Mucosa of descending colon (tissue), 3 donors: ENCODE data around the gene WNT7B. TPM values are rescaled to one million over a fixed set of nuclear protein-coding genes. Genes with fewer than 3 reads are reported as not detected.

Experiments
- ATAC-seq: fragments of 200-7000 bp; cut with Tn5 transposase; one replicate; pipeline ENCODE4 v1.9.1; 2020; ENCODE audit warnings: mild to moderate bottlenecking, moderate library complexity
- DNase-seq, 3 donors: peaks; one replicate each; pipeline ENCODE4 v3.0.0-alpha.2; 2020
- H3K36me3 ChIP-seq: fragments of 200-600 bp; one replicate; pipeline ENCODE4 v1.8.0; 2021; ENCODE audit warnings: low read depth, mild to moderate bottlenecking
- H3K4me1 ChIP-seq: fragments of 200-600 bp; one replicate; pipeline ENCODE4 v1.8.0; 2021; ENCODE audit warnings: low read depth, mild to moderate bottlenecking
- H3K4me3 ChIP-seq: fragments of 200-600 bp; one replicate; pipeline ENCODE4 v1.8.0; 2021; ENCODE audit warnings: mild to moderate bottlenecking
- H3K9me3 ChIP-seq: fragments of 200-600 bp; one replicate; pipeline ENCODE4 v1.8.0; 2021; ENCODE audit warnings: mild to moderate bottlenecking
- intact Hi-C, 2 donors: fragments of 100-400 bp; cut with DNase I in 1 of 2; cut with micrococcal nuclease in 1 of 2; formaldehyde crosslinking; loops; one replicate each; pipeline versions ENCODE4 v1.11.0 to v1.11.1; 2022; cut with DNase I, micrococcal nuclease
- total RNA-seq, 3 donors: library from RNA; stranded (reverse); fragmentation: NEBNext Ultra II Directional in 2 of 3; extraction: Animal tissue kit (Norgen Biotek cat#: 25700) in 2 of 3; gene quantifications; one replicate each; pipeline versions ENCODE4 v1.2.1 to v1.2.4, GENCODE V29; 2021 to 2023
- TF ChIP-seq, protein P1 (sequence below): fragments of 200-600 bp; IDR thresholded peaks from one replicate; pipeline ENCODE4 v1.8.0; 2022; ENCODE audit warnings: antibody characterized with exemption, mild to moderate bottlenecking
- donor health status: DM: no; HTN: no; CAD: no; lungs with moderate emphysema.
- donor health status: DM: no; HTN: no; CAD: no.
- donor health status: DM: no; HTN: yes; CAD: no.

WNT7B gene
- total RNA-seq, 3 donors from 2014 or later = not detected

DNA sequence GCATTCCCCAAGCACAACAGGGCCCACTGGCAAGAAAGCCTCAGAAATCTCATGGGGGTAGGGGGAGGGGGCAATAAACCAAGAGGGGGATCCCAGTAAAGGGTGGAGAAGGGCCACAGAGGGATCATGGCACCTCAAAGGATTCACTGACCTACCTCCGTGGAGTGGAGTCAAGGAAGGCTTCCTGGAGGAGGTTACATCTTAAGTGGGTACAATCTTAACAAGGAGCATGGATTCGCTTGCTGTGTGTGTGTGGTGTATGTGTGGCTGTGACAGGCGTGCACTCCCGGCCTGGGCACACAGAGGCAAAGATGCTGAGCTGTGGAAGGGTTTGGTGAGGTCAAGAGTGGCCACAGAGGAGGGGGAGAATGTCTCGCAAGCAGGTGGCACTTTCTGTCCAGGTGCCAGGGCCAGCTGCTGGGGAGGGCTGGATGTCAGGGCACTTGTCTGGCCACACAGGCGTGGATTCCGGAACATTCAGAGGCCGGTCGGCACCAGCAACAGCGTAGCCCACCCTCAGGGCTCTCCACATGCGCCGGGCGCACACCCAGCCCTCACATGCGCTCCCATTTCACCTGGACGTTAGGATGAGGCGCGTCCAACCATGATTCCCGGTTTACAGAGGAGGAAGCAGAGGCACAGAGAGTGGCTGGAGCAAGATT is 43.3 kb downstream of the WNT7B start:
- intact Hi-C loops = no loop called here
- no peak for ATAC-seq
- H3K9me3 ChIP-seq = no peaks in the 10 kb centered on the region

DNA sequence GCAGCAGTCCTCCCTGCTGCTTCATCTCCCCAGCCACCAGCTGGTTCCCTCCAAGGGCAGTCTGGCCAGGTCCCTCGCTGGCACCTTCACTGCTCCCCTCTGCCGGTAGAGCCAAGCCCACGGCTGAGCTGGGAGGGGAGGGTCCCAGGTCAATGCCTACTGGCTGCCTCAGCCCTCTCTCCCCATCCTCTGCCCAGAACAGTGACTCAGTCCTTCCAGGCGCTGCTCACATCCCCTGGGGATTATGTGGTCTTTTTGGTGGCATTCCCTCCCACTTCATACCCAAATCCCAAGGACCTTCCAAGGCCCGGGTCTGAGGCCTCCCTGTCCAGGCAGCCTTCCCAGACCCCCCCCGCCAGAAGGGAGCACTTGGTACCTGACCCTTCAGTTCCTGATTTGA is 44.9 kb downstream of the WNT7B start:
- Histone ChIP-seq H3K4me3 (no peak overlapping the region), H3K4me1 (no peaks in the 10 kb centered on the region), H3K36me3 (no peaks in the 10 kb centered on the region), H3K9me3 (no peaks in the 10 kb centered on the region)
- TF ChIP-seq, protein P1, sequence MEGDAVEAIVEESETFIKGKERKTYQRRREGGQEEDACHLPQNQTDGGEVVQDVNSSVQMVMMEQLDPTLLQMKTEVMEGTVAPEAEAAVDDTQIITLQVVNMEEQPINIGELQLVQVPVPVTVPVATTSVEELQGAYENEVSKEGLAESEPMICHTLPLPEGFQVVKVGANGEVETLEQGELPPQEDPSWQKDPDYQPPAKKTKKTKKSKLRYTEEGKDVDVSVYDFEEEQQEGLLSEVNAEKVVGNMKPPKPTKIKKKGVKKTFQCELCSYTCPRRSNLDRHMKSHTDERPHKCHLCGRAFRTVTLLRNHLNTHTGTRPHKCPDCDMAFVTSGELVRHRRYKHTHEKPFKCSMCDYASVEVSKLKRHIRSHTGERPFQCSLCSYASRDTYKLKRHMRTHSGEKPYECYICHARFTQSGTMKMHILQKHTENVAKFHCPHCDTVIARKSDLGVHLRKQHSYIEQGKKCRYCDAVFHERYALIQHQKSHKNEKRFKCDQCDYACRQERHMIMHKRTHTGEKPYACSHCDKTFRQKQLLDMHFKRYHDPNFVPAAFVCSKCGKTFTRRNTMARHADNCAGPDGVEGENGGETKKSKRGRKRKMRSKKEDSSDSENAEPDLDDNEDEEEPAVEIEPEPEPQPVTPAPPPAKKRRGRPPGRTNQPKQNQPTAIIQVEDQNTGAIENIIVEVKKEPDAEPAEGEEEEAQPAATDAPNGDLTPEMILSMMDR = no peak
- intact Hi-C loops = no loop called here
- ATAC-seq (no peak), DNase-seq (no peak)

More for the DNA sequence above, 43.3 kb downstream of the WNT7B start:
- no peak for DNase-seq
- Histone ChIP-seq H3K4me1 (no peaks in the 10 kb centered on the region), H3K4me3 (no peak overlapping the region), H3K36me3 (no peaks in the 10 kb centered on the region)
- TF ChIP-seq, protein P1 = no peak

DNA sequence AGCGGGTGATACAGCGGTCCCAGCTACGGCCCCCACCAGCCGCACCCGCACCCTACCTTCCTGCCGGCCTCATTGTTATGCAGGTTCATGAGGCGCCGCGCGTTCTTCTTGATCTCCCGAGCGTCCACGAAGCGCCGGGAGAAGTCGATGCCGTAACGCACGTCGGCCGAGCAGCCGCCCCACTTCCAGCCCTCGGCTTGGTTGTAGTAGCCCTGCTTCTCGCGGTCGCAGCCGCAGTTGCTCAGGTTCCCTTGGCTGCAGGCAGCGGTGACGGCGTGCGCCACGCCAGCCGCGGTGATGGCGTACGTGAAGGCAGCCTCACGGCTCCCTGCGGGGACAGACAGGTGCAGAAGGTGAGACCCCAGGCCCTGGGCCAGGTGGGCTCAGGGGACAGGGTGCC is 45.9 kb downstream of the WNT7B start:
- Histone ChIP-seq H3K4me1 (no peaks in the 10 kb centered on the region), H3K36me3 (no peaks in the 10 kb centered on the region), H3K4me3 (no peak overlapping the region), H3K9me3 (no peaks in the 10 kb centered on the region)
- intact Hi-C loops = no loop called here
- DNase-seq (no peak), ATAC-seq (no peak)
- TF ChIP-seq, protein P1 = no peak

DNA sequence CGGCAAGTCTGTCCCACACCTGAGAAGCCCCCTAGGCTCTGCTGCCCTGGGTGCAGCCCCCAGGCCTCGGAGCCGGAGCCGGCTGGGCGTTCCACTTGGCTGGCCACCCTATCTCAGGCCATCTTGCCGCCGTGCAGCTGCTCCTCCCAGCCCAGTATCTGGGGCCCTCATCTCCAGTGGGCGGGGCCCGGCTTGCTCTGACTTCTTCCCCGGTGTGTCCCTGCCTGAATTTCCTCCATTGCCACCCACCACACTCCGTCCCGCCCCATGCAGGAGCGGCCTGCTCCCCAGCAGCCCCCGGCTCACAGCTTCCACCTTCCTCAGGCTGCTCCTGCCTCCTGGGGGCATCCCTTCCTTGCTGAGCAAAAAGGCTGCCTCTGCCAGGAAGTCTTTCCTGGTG is 46.6 kb downstream of the WNT7B start:
- Histone ChIP-seq H3K9me3 (no peaks in the 10 kb centered on the region), H3K36me3 (no peaks in the 10 kb centered on the region), H3K4me3 (no peak overlapping the region), H3K4me1 (no peaks in the 10 kb centered on the region)
- intact Hi-C loops = no loop called here
- ATAC-seq = no peak
- TF ChIP-seq, protein P1 = no peak
- no peak for DNase-seq

DNA sequence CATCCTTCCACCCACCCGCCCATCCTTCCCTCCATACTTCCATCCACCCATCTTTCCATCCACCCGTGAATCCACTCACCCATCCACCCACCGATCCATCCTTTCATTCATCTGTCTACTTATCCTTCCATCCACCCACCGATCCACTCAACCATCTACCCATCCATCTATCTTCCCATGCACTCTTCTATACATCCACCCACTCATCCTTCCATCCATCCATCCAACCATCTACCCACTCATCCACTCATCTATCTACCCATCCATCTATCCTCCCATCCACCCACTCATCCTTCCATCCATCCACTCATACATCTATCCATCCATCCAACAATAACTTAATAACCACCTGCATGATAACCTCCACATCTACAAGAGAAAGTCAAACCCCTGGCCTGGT is 47.3 kb downstream of the WNT7B start:
- no peaks in the 10 kb centered on the region for H3K36me3 ChIP-seq
- no peaks in the 10 kb centered on the region for H3K9me3 ChIP-seq
- no peak for DNase-seq
- H3K4me3 ChIP-seq = no peak overlapping the region
- ATAC-seq = no peak
- intact Hi-C loops = no loop called here
- TF ChIP-seq, protein P1 = no peak
- H3K4me1 ChIP-seq = no peaks in the 10 kb centered on the region
